IPS DF 6.9 (cell line): Measurements from ENCODE around the gene SCN4A.

Experiments
- DNase-seq: peaks from one replicate; pipeline ENCODE4 v3.0.0-alpha.2; 2013; ENCODE audit warnings: low read depth, low spot score
- H3K27ac ChIP-seq: one replicate; pipeline ENCODE4 v1.5.1; 2013; ENCODE audit warnings: low read length, control low read depth
- H3K27me3 ChIP-seq: 2 replicates; pipeline ENCODE4 v1.6.1; 2013; ENCODE audit warnings: mild to moderate bottlenecking, low read length; ENCODE audit not compliant: control insufficient read depth, insufficient read depth
- H3K36me3 ChIP-seq: 2 replicates; pipeline ENCODE4 v1.6.1; 2013; ENCODE audit warnings: low read length; ENCODE audit not compliant: control insufficient read depth, insufficient read depth
- H3K4me1 ChIP-seq: 2 replicates; pipeline ENCODE4 v1.6.1; 2013; ENCODE audit warnings: low read length; ENCODE audit not compliant: control insufficient read depth, insufficient read depth
- H3K4me3 ChIP-seq: 2 replicates; pipeline ENCODE4 v1.5.1; 2013; ENCODE audit warnings: mild to moderate bottlenecking, low read length
- H3K9me3 ChIP-seq: 2 replicates; pipeline ENCODE4 v1.6.1; 2013; ENCODE audit warnings: low read length, inconsistent platforms; ENCODE audit not compliant: control insufficient read depth, insufficient read depth
- WGBS: extraction: QIAGEN DNeasy Blood & Tissue Kit; methylation state at CpG from one replicate; pipeline ENCODE4 v1.1.7; 2013; ENCODE audit warnings: mixed read lengths, missing lambda C conversion rate; ENCODE audit not compliant: insufficient read length, insufficient coverage; 5-methylcytosine and 5-hydroxymethylcytosine counted together

SCN4A gene

DNA sequence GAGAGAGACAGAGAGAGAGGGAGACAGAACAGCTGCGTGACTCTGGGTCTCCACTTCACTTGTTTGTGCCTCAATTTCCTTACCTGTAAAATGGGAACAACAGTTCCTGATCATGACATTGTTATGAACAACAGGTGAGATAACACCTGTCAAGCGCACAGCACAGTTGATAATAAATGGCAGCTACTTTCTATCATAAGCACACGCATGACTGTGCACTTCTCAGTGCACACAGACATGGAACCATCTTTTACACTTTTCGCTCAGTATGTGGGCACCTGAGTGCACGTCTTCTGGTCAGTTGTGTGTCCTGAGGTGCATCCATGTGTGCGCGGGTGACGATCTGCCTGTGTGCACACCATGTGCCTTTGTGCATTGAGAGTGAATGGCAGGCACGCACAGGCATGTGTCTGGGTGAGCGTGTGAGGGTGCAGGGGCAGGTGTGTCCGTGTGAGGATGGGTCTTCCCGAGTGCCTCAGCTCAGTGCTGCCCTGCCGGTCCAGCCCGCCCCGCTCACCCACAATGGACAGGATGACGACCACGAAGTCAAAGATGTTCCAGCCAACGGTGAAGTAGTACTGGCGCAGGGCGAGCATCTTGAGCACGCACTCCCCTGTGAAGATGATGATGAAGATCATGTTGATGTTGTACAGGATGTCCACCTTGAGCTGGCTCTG is 30.3 kb downstream of the SCN4A start:
- Histone ChIP-seq H3K36me3 (peaks cover 7% of the 10 kb centered on the region; the same call in 1 of the 2 replicates), H3K27ac (no peak overlapping the region), H3K4me1 (peaks cover 3% of the 10 kb centered on the region), H3K9me3 (no peaks in the 10 kb centered on the region), H3K4me3 (no peak overlapping the region), H3K27me3 (no peaks in the 10 kb centered on the region)
- DNase-seq, result no peak
- WGBS, result no CpG with 5 or more reads among the region's 21 CpGs

DNA sequence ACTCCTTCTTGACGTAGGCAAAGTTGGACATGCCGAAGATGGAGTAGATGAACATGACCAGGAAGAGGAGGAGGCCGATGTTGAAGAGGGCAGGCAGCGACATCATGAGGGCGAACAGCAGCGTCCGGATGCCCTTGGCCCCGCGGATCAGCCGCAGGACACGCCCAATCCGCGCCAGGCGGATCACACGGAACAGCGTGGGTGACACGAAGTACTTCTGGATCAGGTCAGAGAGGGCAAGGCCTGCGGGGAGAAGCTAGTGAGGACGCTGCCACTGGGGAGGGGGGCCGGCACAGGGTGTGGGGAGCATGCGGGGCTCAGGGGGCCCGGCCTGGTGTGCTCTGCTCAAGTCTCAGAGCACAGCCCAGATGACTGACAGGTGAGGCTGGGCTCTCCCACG is 31.0 kb downstream of the SCN4A start:
- Histone ChIP-seq H3K27ac (no peak overlapping the region), H3K4me3 (no peak overlapping the region), H3K9me3 (no peaks in the 10 kb centered on the region), H3K36me3 (peaks cover 7% of the 10 kb centered on the region; the same call in 1 of the 2 replicates), H3K27me3 (no peaks in the 10 kb centered on the region), H3K4me1 (peaks cover 3% of the 10 kb centered on the region)
- no peak for DNase-seq
- WGBS, result no CpG with 5 or more reads among the region's 23 CpGs

- H3K36me3 ChIP-seq, result peaks cover 7% of the 10 kb centered on the region; the same call in 1 of the 2 replicates
- no peak for DNase-seq
- H3K4me1 ChIP-seq, result no peaks in the 10 kb centered on the region
- H3K27ac ChIP-seq, result no peak overlapping the region
- WGBS, result no CpG with 5 or more reads among the region's 12 CpGs
- no peaks in the 10 kb centered on the region for H3K9me3 ChIP-seq
- H3K27me3 ChIP-seq, result no peaks in the 10 kb centered on the region
- no peak overlapping the region for H3K4me3 ChIP-seq
Measured at GRCh38 chr17:63941162-63941561, 31.6 kb downstream of the SCN4A start.

DNA sequence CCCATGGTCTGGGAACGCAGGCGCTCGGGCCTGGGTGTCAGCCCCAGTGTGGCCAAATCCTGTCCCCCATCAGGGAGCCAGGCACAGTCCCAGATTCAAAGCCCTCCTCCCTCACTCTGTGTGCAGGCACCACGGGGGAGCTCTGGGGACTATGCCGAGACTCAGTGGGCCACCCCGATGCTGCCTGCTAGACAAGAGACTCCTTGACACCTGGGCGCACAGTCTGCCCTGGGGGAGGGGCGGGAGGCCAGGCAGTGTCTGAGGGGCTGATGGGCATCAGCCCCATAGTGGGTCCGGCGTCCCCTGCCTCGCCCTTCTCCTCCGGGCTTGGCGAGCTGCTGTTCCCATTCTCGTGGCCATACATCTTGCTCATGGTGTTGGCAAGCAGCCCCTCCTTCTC is 32.1 kb downstream of the SCN4A start:
- no peaks in the 10 kb centered on the region for H3K9me3 ChIP-seq
- no peak overlapping the region for H3K4me3 ChIP-seq
- no CpG with 5 or more reads among the region's 14 CpGs for WGBS
- H3K4me1 ChIP-seq, result no peaks in the 10 kb centered on the region
- no peak overlapping the region for H3K27ac ChIP-seq
- no peaks in the 10 kb centered on the region for H3K27me3 ChIP-seq
- peaks cover 7% of the 10 kb centered on the region; the same call in 1 of the 2 replicates for H3K36me3 ChIP-seq
- no peak for DNase-seq

- Histone ChIP-seq H3K9me3 (no peaks in the 10 kb centered on the region), H3K4me1 (no peaks in the 10 kb centered on the region)
- WGBS, result no CpG with 5 or more reads among the region's 6 CpGs
Measured at GRCh38 chr17:63939884-63940283, 32.8 kb downstream of the SCN4A start.

DNA sequence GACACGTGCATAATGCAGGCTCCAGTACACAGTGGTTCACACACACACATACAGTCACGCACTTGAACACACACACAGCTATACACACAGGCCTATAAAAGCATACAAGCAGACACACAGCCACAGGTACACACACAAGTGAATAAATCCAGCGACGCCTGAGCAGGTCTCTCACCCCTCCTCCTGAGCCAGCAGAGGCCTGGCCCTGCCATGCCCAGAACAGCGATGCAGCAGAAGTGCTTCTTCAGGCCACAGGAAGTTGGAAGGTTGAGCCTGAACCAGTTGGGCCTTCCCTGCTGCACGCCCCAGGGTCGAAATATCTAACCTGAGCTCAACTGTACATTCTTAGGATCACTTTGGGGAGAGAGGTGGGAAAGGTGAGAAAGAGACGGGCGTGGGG is 33.3 kb downstream of the SCN4A start:
- no peaks in the 10 kb centered on the region for H3K4me1 ChIP-seq
- DNase-seq, result no peak
- H3K27ac ChIP-seq, result no peak overlapping the region
- no peak overlapping the region for H3K4me3 ChIP-seq
- peaks cover 7% of the 10 kb centered on the region; the same call in 1 of the 2 replicates for H3K36me3 ChIP-seq
- no CpG with 5 or more reads among the region's 9 CpGs for WGBS
- H3K27me3 ChIP-seq, result no peaks in the 10 kb centered on the region
- no peaks in the 10 kb centered on the region for H3K9me3 ChIP-seq

More at GRCh38 chr17:63939884-63940283, 32.8 kb downstream of the SCN4A start:
- H3K27ac ChIP-seq, result no peak overlapping the region
- H3K27me3 ChIP-seq, result no peaks in the 10 kb centered on the region
- DNase-seq, result no peak
- H3K36me3 ChIP-seq, result peaks cover 7% of the 10 kb centered on the region; the same call in 1 of the 2 replicates
- no peak overlapping the region for H3K4me3 ChIP-seq

DNA sequence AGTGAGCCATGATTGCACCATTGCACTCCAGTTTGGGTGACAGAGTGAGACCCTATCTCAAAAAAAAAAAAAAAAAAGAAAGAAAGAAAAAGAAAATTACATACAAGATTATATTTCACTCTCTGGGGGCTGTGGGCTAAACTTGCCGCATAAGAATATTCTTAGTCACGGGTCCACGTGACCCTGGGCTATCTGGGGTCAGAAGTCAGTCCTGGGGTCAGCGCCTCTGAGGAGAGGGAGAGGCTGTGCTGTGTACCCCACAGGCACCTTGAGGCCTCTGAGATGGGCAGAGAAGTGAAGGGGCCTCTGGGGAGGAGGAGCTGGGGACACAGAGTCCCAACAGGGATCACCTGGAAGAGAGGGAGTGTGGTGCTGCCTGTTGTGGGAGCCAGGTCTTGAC is 34.8 kb downstream of the SCN4A start:
- DNase-seq, result no peak
- no peak overlapping the region for H3K27ac ChIP-seq
- WGBS, result no CpG with 5 or more reads among the region's 4 CpGs
- no peaks in the 10 kb centered on the region for H3K9me3 ChIP-seq
- peaks cover 7% of the 10 kb centered on the region; the same call in 1 of the 2 replicates for H3K36me3 ChIP-seq
- no peak overlapping the region for H3K4me3 ChIP-seq
- H3K27me3 ChIP-seq, result no peaks in the 10 kb centered on the region
- no peaks in the 10 kb centered on the region for H3K4me1 ChIP-seq

GRCh38 chr17:63937319-63937718 is 35.4 kb downstream of the SCN4A start:
- H3K4me3 ChIP-seq, result no peak overlapping the region
- WGBS, result no CpG with 5 or more reads among the region's 6 CpGs
- H3K27me3 ChIP-seq, result no peaks in the 10 kb centered on the region
- DNase-seq, result no peak
- H3K4me1 ChIP-seq, result no peaks in the 10 kb centered on the region
- H3K27ac ChIP-seq, result no peak overlapping the region
- no peaks in the 10 kb centered on the region for H3K9me3 ChIP-seq
- H3K36me3 ChIP-seq, result peaks cover under 1% of the 10 kb centered on the region; the same call in 1 of the 2 replicates

DNA sequence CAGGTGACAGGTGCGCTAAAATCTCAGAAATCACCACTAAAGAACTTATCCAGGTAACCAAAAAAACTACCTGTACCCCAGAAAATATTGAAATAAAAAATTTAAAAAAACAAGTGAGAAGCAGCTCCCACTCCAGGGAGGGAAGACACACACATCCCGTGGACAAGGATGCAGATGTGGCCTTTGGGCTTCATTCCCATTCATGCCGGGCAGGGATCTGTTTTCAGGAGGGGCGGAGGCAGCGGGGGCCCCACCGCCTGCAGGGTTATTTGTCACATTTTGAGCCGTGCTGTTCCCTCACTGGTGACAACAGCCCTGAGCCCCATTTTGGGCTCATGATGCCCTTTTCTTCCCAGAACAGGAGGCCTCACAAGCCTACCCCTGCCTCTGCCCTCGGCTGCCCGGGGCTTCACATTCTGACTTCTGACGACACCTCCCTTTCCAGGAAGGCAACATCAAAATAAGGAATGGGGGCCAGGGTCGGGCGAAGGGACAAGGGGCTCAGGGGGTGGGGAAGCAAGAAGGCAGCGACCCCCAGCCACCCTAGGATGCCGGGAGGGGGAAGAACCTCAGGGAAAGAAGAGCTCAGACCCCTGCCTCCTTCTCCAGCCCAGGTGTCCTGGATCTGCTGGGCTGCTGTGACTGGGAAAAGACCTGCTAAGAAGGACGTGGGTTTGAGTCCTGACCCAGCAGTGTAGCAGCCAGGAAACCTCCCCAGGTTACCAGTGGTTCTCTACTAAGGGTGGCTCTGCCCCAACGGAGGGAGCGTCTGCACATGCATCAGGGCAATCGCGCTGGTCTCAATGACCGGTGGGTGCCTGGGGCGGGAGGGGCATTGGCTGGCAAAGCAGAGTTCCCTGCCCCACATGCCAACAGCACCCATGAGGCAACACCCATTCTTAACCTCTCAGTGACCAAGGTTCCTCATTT is 38.3 kb downstream of the SCN4A start:
- no peaks in the 10 kb centered on the region for H3K27me3 ChIP-seq
- no peak overlapping the region for H3K4me3 ChIP-seq
- DNase-seq, result no peak

DNA sequence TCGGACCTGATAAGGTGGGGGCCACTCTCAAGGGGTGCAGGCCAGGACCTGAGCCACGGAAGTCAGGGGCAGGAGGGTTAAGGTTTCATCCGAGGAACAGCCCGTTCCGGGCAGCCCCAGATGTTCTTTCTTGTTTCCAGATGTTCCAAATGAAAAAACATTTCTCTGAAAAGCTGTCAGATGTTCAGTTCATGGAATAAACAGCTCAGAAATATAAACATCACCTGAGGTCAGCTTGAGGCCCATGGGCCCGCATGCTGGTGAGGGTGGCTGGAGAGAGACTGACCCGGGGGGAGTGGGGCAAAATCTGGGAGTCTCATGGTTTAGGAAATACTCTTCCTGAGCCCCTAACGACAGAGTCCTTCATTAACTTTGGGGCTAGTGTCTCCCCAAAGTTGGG is 39.1 kb downstream of the SCN4A start:
- WGBS, result no CpG with 5 or more reads among the region's 8 CpGs
- H3K27ac ChIP-seq, result no peak overlapping the region
- H3K4me3 ChIP-seq, result no peak overlapping the region
- H3K36me3 ChIP-seq, result no peaks in the 10 kb centered on the region
- no peaks in the 10 kb centered on the region for H3K27me3 ChIP-seq
- H3K9me3 ChIP-seq, result no peaks in the 10 kb centered on the region
- peaks cover 6% of the 10 kb centered on the region; the same call in 1 of the 2 replicates for H3K4me1 ChIP-seq
- DNase-seq, result no peak

More for the DNA sequence above, 38.3 kb downstream of the SCN4A start:
- no CpG with 5 or more reads among the region's 21 CpGs for WGBS
- H3K4me1 ChIP-seq, result peaks cover 6% of the 10 kb centered on the region; the same call in 1 of the 2 replicates
- no peaks in the 10 kb centered on the region for H3K36me3 ChIP-seq
- no peak overlapping the region for H3K27ac ChIP-seq
- no peaks in the 10 kb centered on the region for H3K9me3 ChIP-seq
